ENCODE data around the gene POLR3A. TPM values are rescaled to one million over a fixed set of nuclear protein-coding genes. Genes with fewer than 3 reads are reported as not detected.

The POLR3A gene
- total RNA-seq, 1 experiment from 2014 or later, result 25.5 TPM

DNA sequence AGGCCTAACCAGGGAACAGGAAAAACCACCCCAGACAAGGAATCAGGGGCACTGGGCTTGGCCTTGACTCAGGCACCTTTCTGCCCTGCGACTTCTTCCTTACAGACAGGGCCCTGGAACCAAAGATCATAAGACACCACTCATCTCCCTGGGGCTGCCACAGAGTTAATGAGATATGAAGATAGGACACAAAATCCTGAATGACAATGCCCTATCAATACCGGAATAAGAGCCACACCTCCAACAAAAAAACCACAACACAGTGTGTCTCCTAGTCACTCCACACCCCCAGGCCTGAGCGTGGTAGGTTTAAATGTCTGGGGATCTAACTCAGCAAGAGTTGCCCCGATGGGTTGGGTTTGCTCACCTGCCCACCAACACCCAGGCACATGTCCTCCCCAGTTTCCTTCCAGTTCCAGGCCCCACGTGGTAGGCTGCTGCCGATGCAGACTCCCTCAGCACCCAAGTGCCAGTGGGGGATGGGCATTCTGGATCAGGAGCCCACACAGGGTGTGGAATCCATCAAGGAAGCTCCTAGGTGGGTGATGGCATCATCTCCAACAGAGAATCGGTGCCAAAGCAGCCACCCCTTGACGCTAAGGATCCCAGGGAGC lies 106.6 kb downstream of the POLR3A start:
- CTCF ChIA-PET, result no interaction called here

DNA sequence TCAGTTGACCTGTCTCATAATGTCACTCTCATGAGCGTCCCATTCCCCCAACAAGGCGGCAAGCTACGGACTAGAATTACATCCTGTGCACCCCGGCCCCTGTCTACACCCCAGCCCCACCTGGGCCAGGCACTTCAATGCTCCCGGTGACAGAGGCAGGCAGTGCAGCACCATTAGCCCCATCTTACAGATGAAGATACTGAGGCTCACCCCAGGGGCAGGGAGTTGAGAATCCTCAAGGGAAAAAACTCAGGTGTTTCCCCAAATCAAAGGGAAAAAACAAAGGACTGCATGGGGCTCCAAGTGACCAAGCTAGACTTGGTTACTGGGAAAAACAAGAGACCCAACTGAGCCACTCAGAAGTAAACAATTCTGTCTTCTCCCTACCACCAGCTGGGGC lies 107.3 kb downstream of the POLR3A start:
- Mint-ChIP-seq H3K4me3 (ENCODE audit: unreplicated experiment) (no peak overlapping the region), H3K9me3 (ENCODE audit: unreplicated experiment) (no peaks in the 10 kb centered on the region), H3K27me3 (ENCODE audit: insufficient read depth, unreplicated experiment) (no peaks in the 10 kb centered on the region), H3K4me1 (ENCODE audit: low read depth, unreplicated experiment) (peaks cover 45% of the 10 kb centered on the region), H3K36me3 (ENCODE audit: insufficient read depth, unreplicated experiment) (peaks cover 30% of the 10 kb centered on the region), H3K27ac (ENCODE audit: unreplicated experiment) (no peak overlapping the region)
- H3K4me3 ChIP-seq (ENCODE audit: low read depth, low read length), result no peak overlapping the region
- POLR2A ChIA-PET, result no interaction called here
- CTCF ChIA-PET, result no interaction called here
- peaks cover 26% of the 10 kb centered on the region for H3K4me1 ChIP-seq
- BruUV-seq (replicated peaks), result no TSS peak
- TF ChIP-seq, protein P1, sequence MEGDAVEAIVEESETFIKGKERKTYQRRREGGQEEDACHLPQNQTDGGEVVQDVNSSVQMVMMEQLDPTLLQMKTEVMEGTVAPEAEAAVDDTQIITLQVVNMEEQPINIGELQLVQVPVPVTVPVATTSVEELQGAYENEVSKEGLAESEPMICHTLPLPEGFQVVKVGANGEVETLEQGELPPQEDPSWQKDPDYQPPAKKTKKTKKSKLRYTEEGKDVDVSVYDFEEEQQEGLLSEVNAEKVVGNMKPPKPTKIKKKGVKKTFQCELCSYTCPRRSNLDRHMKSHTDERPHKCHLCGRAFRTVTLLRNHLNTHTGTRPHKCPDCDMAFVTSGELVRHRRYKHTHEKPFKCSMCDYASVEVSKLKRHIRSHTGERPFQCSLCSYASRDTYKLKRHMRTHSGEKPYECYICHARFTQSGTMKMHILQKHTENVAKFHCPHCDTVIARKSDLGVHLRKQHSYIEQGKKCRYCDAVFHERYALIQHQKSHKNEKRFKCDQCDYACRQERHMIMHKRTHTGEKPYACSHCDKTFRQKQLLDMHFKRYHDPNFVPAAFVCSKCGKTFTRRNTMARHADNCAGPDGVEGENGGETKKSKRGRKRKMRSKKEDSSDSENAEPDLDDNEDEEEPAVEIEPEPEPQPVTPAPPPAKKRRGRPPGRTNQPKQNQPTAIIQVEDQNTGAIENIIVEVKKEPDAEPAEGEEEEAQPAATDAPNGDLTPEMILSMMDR (IDR thresholded peaks at IDR 0.05; ENCODE audit: insufficient read depth in 1 of 2, low read depth in 1 of 2, low read length in 1 of 2, severe bottlenecking in 1 of 2, unreplicated experiment in 1 of 2), result no peak
- intact Hi-C loops (cut with micrococcal nuclease; ENCODE audit: unreplicated experiment), result no loop called here
- H3K36me3 ChIP-seq (ENCODE audit: control insufficient read depth, insufficient read depth, low read length), result no peaks in the 10 kb centered on the region; the same call in 1 of the 2 replicates
- no peaks in the 10 kb centered on the region for H3K27me3 ChIP-seq (replicated peaks; ENCODE audit: control insufficient read depth, insufficient read depth, low read length)
- no peak for DNase-seq
- no peaks in the 10 kb centered on the region for H3K9me3 ChIP-seq

More for the DNA sequence above, 106.6 kb downstream of the POLR3A start:
- H3K27me3 ChIP-seq (replicated peaks; ENCODE audit: control insufficient read depth, insufficient read depth, low read length), result no peaks in the 10 kb centered on the region
- peaks cover 50% of the 10 kb centered on the region for H3K4me1 Mint-ChIP-seq (ENCODE audit: low read depth, unreplicated experiment)
- H3K4me3 ChIP-seq (ENCODE audit: low read depth, low read length), result no peak overlapping the region
- intact Hi-C loops (cut with micrococcal nuclease; ENCODE audit: unreplicated experiment), result no loop called here
- H3K36me3 ChIP-seq (ENCODE audit: control insufficient read depth, insufficient read depth, low read length), result no peaks in the 10 kb centered on the region; the same call in 1 of the 2 replicates
- POLR2A ChIA-PET, result no interaction called here
- H3K4me3 Mint-ChIP-seq (ENCODE audit: unreplicated experiment), result no peak overlapping the region
- no peak overlapping the region for H3K27ac Mint-ChIP-seq (ENCODE audit: unreplicated experiment)
- H3K4me1 ChIP-seq, result peaks cover 32% of the 10 kb centered on the region
- no peak for DNase-seq
- no TSS peak for BruUV-seq (replicated peaks)
- H3K27me3 Mint-ChIP-seq (ENCODE audit: insufficient read depth, unreplicated experiment), result no peaks in the 10 kb centered on the region
- peaks cover 24% of the 10 kb centered on the region for H3K36me3 Mint-ChIP-seq (ENCODE audit: insufficient read depth, unreplicated experiment)
- no peaks in the 10 kb centered on the region for H3K9me3 Mint-ChIP-seq (ENCODE audit: unreplicated experiment)
- no peaks in the 10 kb centered on the region for H3K9me3 ChIP-seq
- TF ChIP-seq, protein P1 (IDR thresholded peaks at IDR 0.05; ENCODE audit: insufficient read depth in 1 of 2, low read depth in 1 of 2, low read length in 1 of 2, severe bottlenecking in 1 of 2, unreplicated experiment in 1 of 2), result no peak

DNA sequence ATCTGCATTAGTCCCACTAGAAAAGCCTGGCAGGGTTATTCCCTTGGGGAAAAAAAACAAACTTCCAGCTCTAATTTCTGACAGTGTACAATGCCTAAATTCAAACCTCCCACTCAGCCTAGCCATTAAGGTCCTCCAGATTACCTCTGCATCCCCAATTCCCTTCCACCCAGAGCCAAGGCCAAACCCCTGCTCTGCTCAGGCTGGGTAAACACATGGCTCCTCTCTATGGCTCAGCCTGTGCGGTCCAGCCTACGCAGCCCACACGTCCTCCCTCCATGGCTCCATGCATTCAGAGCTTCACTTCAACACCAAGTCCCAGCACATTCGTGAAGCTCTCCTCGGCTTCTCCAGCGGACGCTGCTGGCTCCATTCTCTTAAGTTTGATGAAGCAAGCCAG lies 107.9 kb downstream of the POLR3A start:
- H3K9me3 Mint-ChIP-seq (ENCODE audit: unreplicated experiment), result no peaks in the 10 kb centered on the region
- ChIA-PET POLR2A (interaction anchor here (0.6 kb wide), 1 partner anchor 30 kb away, joined by 3 read pairs; no protein-coding TSS in a partner anchor), CTCF (no interaction called here)
- H3K4me3 Mint-ChIP-seq (ENCODE audit: unreplicated experiment), result no peak overlapping the region
- H3K4me3 ChIP-seq (ENCODE audit: low read depth, low read length), result no peak overlapping the region
- TF ChIP-seq, protein P1 (IDR thresholded peaks at IDR 0.05; ENCODE audit: insufficient read depth in 1 of 2, low read depth in 1 of 2, low read length in 1 of 2, severe bottlenecking in 1 of 2, unreplicated experiment in 1 of 2), result no peak
- no peak overlapping the region for H3K27ac Mint-ChIP-seq (ENCODE audit: unreplicated experiment)
- no peaks in the 10 kb centered on the region for H3K27me3 ChIP-seq (replicated peaks; ENCODE audit: control insufficient read depth, insufficient read depth, low read length)
- H3K36me3 Mint-ChIP-seq (ENCODE audit: insufficient read depth, unreplicated experiment), result peaks cover 34% of the 10 kb centered on the region
- BruUV-seq (replicated peaks), result no TSS peak
- H3K4me1 ChIP-seq, result peaks cover 25% of the 10 kb centered on the region
- no peaks in the 10 kb centered on the region for H3K9me3 ChIP-seq
- no peaks in the 10 kb centered on the region for H3K27me3 Mint-ChIP-seq (ENCODE audit: insufficient read depth, unreplicated experiment)
- no peaks in the 10 kb centered on the region; the same call in 1 of the 2 replicates for H3K36me3 ChIP-seq (ENCODE audit: control insufficient read depth, insufficient read depth, low read length)
- intact Hi-C loops (cut with micrococcal nuclease; ENCODE audit: unreplicated experiment), result no loop called here
- peaks cover 45% of the 10 kb centered on the region for H3K4me1 Mint-ChIP-seq (ENCODE audit: low read depth, unreplicated experiment)
- DNase-seq, result no peak

Data from Caco-2 (cell line).